HEK293 (cell line): ENCODE measurements around the gene CTBP2.
A peak's percentile ranks its signal among the peaks of the same experiment; 100 is the strongest.

Experiments
- CTCF ChIA-PET: fragments of 350-600 bp; formaldehyde crosslinking; extraction: SDS; loops from one replicate; lab custom pipeline; 2021; ENCODE audit warnings: antibody characterized with exemption; lab: Yijun Ruan, JAX
- POLR2A ChIA-PET: fragments of 300-600 bp; formaldehyde crosslinking; extraction: SDS; loops from one replicate; lab custom pipeline; 2020; ENCODE audit warnings: antibody characterized with exemption, inconsistent platforms; lab: Yijun Ruan, JAX
- H3K27ac ChIP-seq: fragments of 200-500 bp; sonication (Bioruptor generic); 2 replicates; pipeline ENCODE4 v1.5.1; 2014; ENCODE audit warnings: low read depth, low read length, control low read depth, inconsistent platforms; ENCODE audit errors: extremely low read depth
- H3K36me3 ChIP-seq, 2 experiments: fragments of 200-500 bp in 1 of 2; sonication (Bioruptor generic) in 1 of 2; 1 replicate in 1 of 2; 2 replicates in 1 of 2; pipeline ENCODE4 v1.5.1; 2014 to 2017; ENCODE audit warnings: inconsistent platforms in 2 of 2, low read length in 2 of 2; ENCODE audit not compliant: control insufficient read depth in 2 of 2, insufficient read depth in 1 of 2
- H3K4me1 ChIP-seq: fragments of 200-500 bp; sonication (Bioruptor generic); 2 replicates; pipeline ENCODE4 v1.5.1; 2014; ENCODE audit warnings: mild to moderate bottlenecking, low read length, inconsistent platforms; ENCODE audit not compliant: control insufficient read depth, insufficient read depth
- H3K4me3 ChIP-seq: 2 replicates; pipeline ENCODE4 v1.5.1; 2011; ENCODE audit warnings: low read depth, mild to moderate bottlenecking, control low read depth, low read length, moderate library complexity
- H3K9me3 ChIP-seq: fragments of 200-500 bp; sonication (Bioruptor generic); 2 replicates; pipeline ENCODE4 v1.5.1; 2014; ENCODE audit warnings: low read depth, low read length, inconsistent platforms; ENCODE audit not compliant: control insufficient read depth, insufficient read depth
- FEZF1 ChIP-seq: fragments of 450-650 bp; formaldehyde crosslinking; IDR thresholded peaks from 2 replicates; pipeline ENCODE4 v1.5.1; 2016; ENCODE audit warnings: missing biosample characterization, missing genetic modification characterization
- GFI1B ChIP-seq: fragments of 450-650 bp; formaldehyde crosslinking; IDR thresholded peaks from 2 replicates; pipeline ENCODE4 v1.5.1; 2016; ENCODE audit warnings: missing biosample characterization, missing genetic modification characterization
- GLI4 ChIP-seq: fragments of 450-650 bp; formaldehyde crosslinking; IDR thresholded peaks from 2 replicates; pipeline ENCODE4 v1.5.1; 2016; ENCODE audit warnings: missing biosample characterization, missing genetic modification characterization
- SCRT1 ChIP-seq: fragments of 450-650 bp; formaldehyde crosslinking; IDR thresholded peaks from 2 replicates; pipeline ENCODE4 v1.5.1; 2016; ENCODE audit warnings: missing biosample characterization, missing genetic modification characterization, borderline replicate concordance
- ZBTB11 ChIP-seq: fragments of 450-650 bp; formaldehyde crosslinking; conservative IDR thresholded peaks from 2 replicates; pipeline ENCODE4 v1.5.1; 2016; ENCODE audit warnings: low read depth, missing biosample characterization, missing genetic modification characterization
- ZBTB20 ChIP-seq: fragments of 450-650 bp; formaldehyde crosslinking; IDR thresholded peaks from 2 replicates; pipeline ENCODE4 v1.5.1; 2016; ENCODE audit warnings: missing biosample characterization, missing genetic modification characterization
- ZBTB21 ChIP-seq: fragments of 450-650 bp; formaldehyde crosslinking; IDR thresholded peaks from 2 replicates; pipeline ENCODE4 v1.5.1; 2017; ENCODE audit warnings: missing biosample characterization, missing genetic modification characterization
- ZEB2 ChIP-seq: fragments of 450-650 bp; formaldehyde crosslinking; IDR thresholded peaks from 2 replicates; pipeline ENCODE4 v1.5.1; 2016; ENCODE audit warnings: missing biosample characterization, missing genetic modification characterization
- ZNF121 ChIP-seq: fragments of 450-650 bp; formaldehyde crosslinking; IDR thresholded peaks from 2 replicates; pipeline ENCODE4 v1.5.1; 2016; ENCODE audit warnings: missing biosample characterization, missing genetic modification characterization
- ZNF175 ChIP-seq: fragments of 450-650 bp; formaldehyde crosslinking; IDR thresholded peaks from 2 replicates; pipeline ENCODE4 v1.5.1; 2016; ENCODE audit warnings: missing biosample characterization, missing genetic modification characterization
- ZNF24 ChIP-seq: fragments of 450-650 bp; formaldehyde crosslinking; IDR thresholded peaks from 2 replicates; pipeline ENCODE4 v1.5.1; 2016; ENCODE audit warnings: missing biosample characterization, missing genetic modification characterization
- ZNF350 ChIP-seq: fragments of 450-650 bp; formaldehyde crosslinking; IDR thresholded peaks from 2 replicates; pipeline ENCODE4 v1.5.0; 2017; ENCODE audit warnings: missing biosample characterization, mild to moderate bottlenecking, missing genetic modification characterization
- ZNF529 ChIP-seq: fragments of 450-650 bp; formaldehyde crosslinking; IDR thresholded peaks from 2 replicates; pipeline ENCODE4 v1.5.1; 2017; ENCODE audit warnings: missing genetic modification characterization, missing biosample characterization; ENCODE audit not compliant: insufficient replicate concordance
- ZNF544 ChIP-seq: fragments of 450-650 bp; formaldehyde crosslinking; IDR thresholded peaks from 2 replicates; pipeline ENCODE4 v1.5.0; 2017; ENCODE audit warnings: missing biosample characterization, missing genetic modification characterization
- ZNF692 ChIP-seq: fragments of 450-650 bp; formaldehyde crosslinking; IDR thresholded peaks from 2 replicates; pipeline ENCODE4 v1.5.1; 2016; ENCODE audit warnings: missing biosample characterization, missing genetic modification characterization
- ZNF707 ChIP-seq: fragments of 450-650 bp; formaldehyde crosslinking; IDR thresholded peaks from 2 replicates; pipeline ENCODE4 v1.5.1; 2016; ENCODE audit warnings: missing biosample characterization, missing genetic modification characterization

Gene CTBP2

DNA sequence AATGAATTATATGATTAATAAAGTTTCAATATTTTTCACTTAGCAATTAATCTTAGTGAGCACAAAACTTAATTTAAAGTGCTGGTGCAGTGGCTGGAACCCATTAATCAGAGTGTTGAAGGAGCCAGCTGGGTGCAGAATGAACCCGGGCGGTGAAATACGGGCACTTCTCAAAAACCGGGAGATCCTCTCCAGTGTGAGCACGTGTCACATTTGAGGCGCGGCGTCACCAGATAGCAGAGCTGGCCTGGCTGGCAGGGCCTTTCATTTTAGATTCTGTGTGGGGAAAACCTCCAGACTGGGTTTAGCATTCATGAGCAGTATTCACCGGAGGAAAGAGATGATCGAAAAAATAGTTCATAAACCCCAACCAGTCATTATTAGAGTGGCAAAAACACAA, 34.5 kb upstream of the CTBP2 start:
- ChIA-PET CTCF (no interaction called here), POLR2A (no interaction called here)

GRCh38 chr10:125193306-125193877, 33.0 kb upstream of the CTBP2 start:
- CTCF ChIA-PET: no interaction called here
- Histone ChIP-seq H3K36me3 (no peaks in the 10 kb centered on the region), H3K9me3 (no peaks in the 10 kb centered on the region), H3K4me1 (no peaks in the 10 kb centered on the region), H3K4me3 (no peak overlapping the region), H3K27ac (no peak overlapping the region)
- POLR2A ChIA-PET: no interaction called here
- TF ChIP-seq ZNF175 (tag by site-specific recombination) (no peak), ZNF707 (tag by site-specific recombination) (no peak)

More for the DNA sequence above, 34.5 kb upstream of the CTBP2 start:
- Histone ChIP-seq H3K9me3 (no peaks in the 10 kb centered on the region), H3K27ac (no peak overlapping the region), H3K36me3 (no peaks in the 10 kb centered on the region), H3K4me1 (no peaks in the 10 kb centered on the region), H3K4me3 (no peak overlapping the region)
- TF ChIP-seq GLI4 (tag by site-specific recombination) (no peak), ZNF529 (tag by site-specific recombination) (no peak), ZEB2 (no peak), ZNF350 (no peak), ZNF24 (no peak), ZBTB11 (tag by site-specific recombination) (no peak), SCRT1 (tag by site-specific recombination) (no peak), ZNF121 (no peak), ZNF544 (tag by site-specific recombination) (no peak), FEZF1 (tag by site-specific recombination) (no peak)

DNA sequence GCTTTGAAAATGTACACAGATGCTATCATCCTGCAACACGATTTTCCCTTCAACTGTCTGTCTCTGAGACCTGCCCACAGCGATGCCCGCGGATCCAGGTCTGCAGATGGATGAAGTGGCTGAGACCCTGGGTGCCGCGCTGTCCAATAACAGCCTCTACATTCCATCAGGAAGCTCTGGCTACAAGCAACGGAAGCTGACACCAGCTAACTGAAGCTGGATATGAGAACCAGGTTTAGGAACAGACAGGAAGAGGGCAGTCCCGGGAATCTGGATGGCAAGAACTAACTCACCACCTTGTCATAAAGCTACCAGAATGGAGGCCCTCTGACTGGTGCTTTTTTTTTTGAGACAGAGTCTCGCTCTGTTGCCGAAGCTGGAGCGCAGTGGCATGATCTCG, 32.3 kb upstream of the CTBP2 start:
- POLR2A ChIA-PET: no interaction called here
- CTCF ChIA-PET: no interaction called here
- Histone ChIP-seq H3K4me1 (no peaks in the 10 kb centered on the region), H3K27ac (no peak overlapping the region), H3K4me3 (no peak overlapping the region), H3K9me3 (no peaks in the 10 kb centered on the region), H3K36me3 (no peaks in the 10 kb centered on the region)
- no peak for TF ChIP-seq ZBTB21
- TF ChIP-seq GFI1B (tag by site-specific recombination): no peak
- 0 out of 2 replicates have a peak, but pooled peaks have one; percentile 52 for TF ChIP-seq ZBTB20 (tag by site-specific recombination)
- TF ChIP-seq ZNF692: no peak
